IMR-90 (cell line): ENCODE measurements around the gene GNAS. TPM values are rescaled to one million over a fixed set of nuclear protein-coding genes. Genes with fewer than 3 reads are reported as not detected.

Experiments
- ATAC-seq: fragments of 200-7000 bp; cut with Tn5 transposase; 2 replicates; pipeline ENCODE4 v1.9.1; 2020; ENCODE audit warnings: low read depth, mild to moderate bottlenecking, moderate library complexity
- BruUV-seq: library from RNA; stranded (reverse); fragments of 400-500 nt; replicated peaks from 2 replicates; lab custom pipeline; 2021; lab: Mats Ljungman, UMichigan
- CTCF ChIA-PET: fragments of 300-600 bp; formaldehyde crosslinking; extraction: SDS; loops from one replicate; lab custom pipeline; 2021; ENCODE audit warnings: antibody characterized with exemption; lab: Yijun Ruan, JAX
- POLR2A ChIA-PET: fragments of 300-600 bp; sonication (Branson Sonifier 250); formaldehyde crosslinking; loops from one replicate; lab custom pipeline; 2022; ENCODE audit warnings: antibody characterized with exemption; ENCODE audit not compliant: unreplicated experiment; lab: Charles Lee
- DNase-seq: peaks from one replicate; pipeline ENCODE4 v3.0.0; 2013
- H2AFZ ChIP-seq: replicated peaks from 2 replicates; pipeline ENCODE3; 2013; ENCODE audit warnings: low read length, mild to moderate bottlenecking; ENCODE audit not compliant: poor library complexity
- H2AK5ac ChIP-seq: 2 replicates; pipeline ENCODE4 v1.6.1; 2013; ENCODE audit warnings: low read depth, low read length, inconsistent platforms
- H2AK9ac ChIP-seq: replicated peaks from 2 replicates; pipeline ENCODE3; 2013; ENCODE audit warnings: mild to moderate bottlenecking, low read depth, low read length, moderate library complexity; ENCODE audit not compliant: poor library complexity
- H2BK120ac ChIP-seq: 2 replicates; pipeline ENCODE4 v1.6.1; 2013; ENCODE audit warnings: low read depth, low read length, inconsistent platforms
- H2BK15ac ChIP-seq: 3 replicates; pipeline ENCODE4 v1.6.1; 2013; ENCODE audit warnings: low read depth, low read length, inconsistent platforms
- H2BK20ac ChIP-seq: 2 replicates; pipeline ENCODE4 v1.6.1; 2013; ENCODE audit warnings: low read depth, mild to moderate bottlenecking, inconsistent platforms, low read length, moderate library complexity
- H2BK5ac ChIP-seq: 2 replicates; pipeline ENCODE4 v1.6.1; 2013; ENCODE audit warnings: mild to moderate bottlenecking, low read depth, low read length, inconsistent platforms; ENCODE audit not compliant: poor library complexity, severe bottlenecking
- H3K14ac ChIP-seq: replicated peaks from 2 replicates; pipeline ENCODE4 v1.6.1; 2013; ENCODE audit warnings: low read depth, low read length, inconsistent platforms
- H3K18ac ChIP-seq: 2 replicates; pipeline ENCODE4 v1.6.1; 2013; ENCODE audit warnings: low read depth, low read length, control low read depth
- H3K23ac ChIP-seq: 2 replicates; pipeline ENCODE4 v1.6.1; 2013; ENCODE audit warnings: low read depth, low read length, inconsistent platforms
- H3K27ac ChIP-seq: 2 replicates; pipeline ENCODE4 v1.5.1; 2013; ENCODE audit warnings: mild to moderate bottlenecking, control low read depth, low read length; ENCODE audit not compliant: insufficient read depth
- H3K27me3 ChIP-seq: 2 replicates; pipeline ENCODE4 v1.6.1; 2013; ENCODE audit warnings: low read length; ENCODE audit not compliant: control insufficient read depth, insufficient read depth
- H3K36me3 ChIP-seq: 2 replicates; pipeline ENCODE4 v1.6.1; 2013; ENCODE audit warnings: low read length, mixed read lengths; ENCODE audit not compliant: control insufficient read depth, insufficient read depth
- H3K4ac ChIP-seq: 2 replicates; pipeline ENCODE4 v1.6.1; 2013; ENCODE audit warnings: low read depth, low read length, inconsistent platforms
- H3K4me1 ChIP-seq: 2 replicates; pipeline ENCODE4 v1.6.1; 2013; ENCODE audit warnings: low read length, mixed read lengths; ENCODE audit not compliant: control insufficient read depth, insufficient read depth
- H3K4me2 ChIP-seq: 2 replicates; pipeline ENCODE4 v1.6.1; 2013; ENCODE audit warnings: low read depth, mild to moderate bottlenecking, control low read depth, low read length, moderate library complexity
- H3K4me3 ChIP-seq: 2 replicates; pipeline ENCODE4 v1.5.1; 2013; ENCODE audit warnings: low read depth, mild to moderate bottlenecking, control low read depth, low read length, moderate library complexity; ENCODE audit not compliant: insufficient read depth
- H3K56ac ChIP-seq: 2 replicates; pipeline ENCODE4 v1.6.1; 2013; ENCODE audit warnings: low read length, inconsistent platforms; ENCODE audit not compliant: insufficient read depth; ENCODE audit errors: extremely low read depth
- H3K79me1 ChIP-seq, 2 experiments: 2 replicates each; pipeline ENCODE4 v1.6.1; 2013; ENCODE audit warnings: low read length in 2 of 2, inconsistent platforms in 1 of 2, low read depth in 1 of 2
- H3K9ac ChIP-seq: 2 replicates; pipeline ENCODE4 v1.6.1; 2013; ENCODE audit warnings: low read depth, low read length, control low read depth
- H3K9me1 ChIP-seq: 2 replicates; pipeline ENCODE4 v1.6.1; 2013; ENCODE audit warnings: low read length, inconsistent platforms; ENCODE audit not compliant: insufficient read depth
- H3K9me3 ChIP-seq: 2 replicates; pipeline ENCODE4 v1.6.1; 2013; ENCODE audit warnings: low read length; ENCODE audit not compliant: control insufficient read depth, insufficient read depth
- H4K20me1 ChIP-seq: 2 replicates; pipeline ENCODE4 v1.6.1; 2013; ENCODE audit warnings: low read length, inconsistent platforms; ENCODE audit not compliant: insufficient read depth
- H4K5ac ChIP-seq: 2 replicates; pipeline ENCODE4 v1.6.1; 2013; ENCODE audit warnings: mild to moderate bottlenecking, low read depth, low read length, control low read depth
- H4K8ac ChIP-seq, 2 experiments: 2 replicates each; pipeline ENCODE4 v1.6.1; 2013; ENCODE audit warnings: low read depth in 2 of 2, low read length in 2 of 2, control low read depth in 1 of 2, inconsistent platforms in 1 of 2
- H4K91ac ChIP-seq: 2 replicates; pipeline ENCODE4 v1.6.1; 2013; ENCODE audit warnings: low read depth, low read length, inconsistent platforms; ENCODE audit not compliant: insufficient read depth
- CHD1 ChIP-seq: IDR thresholded peaks from 2 replicates; pipeline ENCODE4 v1.6.1; 2012; ENCODE audit warnings: low read depth, low read length, improper control_type of control experiment
- MXI1 ChIP-seq: IDR thresholded peaks from 2 replicates; pipeline ENCODE4 v1.6.1; 2012; ENCODE audit warnings: low read depth, mild to moderate bottlenecking, low read length, moderate library complexity, borderline replicate concordance
- NFE2L2 ChIP-seq: fragments of 150-350 bp; IDR thresholded peaks from 2 replicates; pipeline ENCODE4 v1.6.1; 2016; ENCODE audit warnings: low read depth, mild to moderate bottlenecking, low read length
- WGBS, 2 experiments: methylation state at CpG; one replicate each; pipeline versions ENCODE4 v1.1.5 to v1.1.7; 2013; ENCODE audit warnings: missing lambda C conversion rate in 2 of 2; ENCODE audit not compliant: insufficient read length in 1 of 2; ENCODE audit errors: extremely low coverage in 2 of 2; 5-methylcytosine and 5-hydroxymethylcytosine counted together
- dilution Hi-C: fragments of 300-500 bp; cut with HindIII; formaldehyde crosslinking; loops from one replicate; pipeline ENCODE4 v1.14.3; 2018; ENCODE audit warnings: low sequenced_read_pairs; ENCODE audit not compliant: unreplicated experiment
- in situ Hi-C: fragments of 300-500 bp; cut with MboI; formaldehyde crosslinking; loops from 3 replicates; pipeline ENCODE4 v1.14.3; 2019; ENCODE audit warnings: low sequenced_read_pairs, inconsistent platforms, mixed read lengths
- intact Hi-C: fragments of 100-400 bp; cut with micrococcal nuclease; formaldehyde crosslinking; loops from 2 replicates; pipeline ENCODE4 v1.10.0; 2022
- polyA plus RNA-seq, 3 experiments: library from polyadenylated mRNA; depleted of rRNA; stranded (reverse); fragments of >200 nt; gene quantifications; 2 replicates each; pipeline ENCODE4 v1.2.3, GENCODE V29; 2012; ENCODE audit warnings: low replicate concordance in 1 of 3
- total RNA-seq: library from RNA; depleted of rRNA; stranded (reverse); fragments of >200 nt; gene quantifications from 2 replicates; pipeline ENCODE4 v1.2.3, GENCODE V29; 2012
- TF ChIP-seq, protein P1 (sequence below): fragments of 150-350 bp; IDR thresholded peaks from 2 replicates; pipeline ENCODE4 v1.6.1; 2017; ENCODE audit warnings: mild to moderate bottlenecking, antibody characterized with exemption, low read length, low read depth

GNAS gene
- total and polyA plus RNA-seq, 2 of the 4 experiments (the other 2 are of a cell fraction), result 397 to 1,356 TPM

DNA sequence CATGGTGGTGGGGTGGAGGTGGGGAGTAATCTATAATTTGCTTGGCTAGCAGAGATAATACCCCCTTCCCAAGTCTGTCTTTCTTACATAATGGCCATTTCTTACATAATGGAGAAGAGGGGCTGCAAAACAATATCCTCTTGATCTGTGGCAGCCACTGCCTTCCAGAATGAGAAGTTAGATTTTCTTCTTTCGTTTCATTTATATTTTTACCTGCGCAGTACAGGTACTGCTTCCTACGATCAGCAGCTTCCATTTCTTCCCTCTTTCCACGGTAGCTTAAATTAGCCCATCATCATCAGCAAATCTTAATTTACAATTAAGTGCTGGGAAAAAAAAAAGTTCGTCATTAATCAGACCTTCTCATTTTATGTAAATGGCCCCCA is 30.2 kb downstream of the GNAS start:
- no peak overlapping the region for H3K56ac ChIP-seq
- no peak overlapping the region for H4K91ac ChIP-seq
- H2AK9ac ChIP-seq, result no peak overlapping the region
- no peaks in the 10 kb centered on the region; the same call in 1 of the 2 replicates for H3K9me3 ChIP-seq
- no peak overlapping the region for H3K14ac ChIP-seq
- no peak overlapping the region for H2BK20ac ChIP-seq
- H3K27ac ChIP-seq, result no peak overlapping the region
- intact Hi-C loops, result no loop called here
- no peak overlapping the region for H2BK120ac ChIP-seq
- no peak overlapping the region for H3K18ac ChIP-seq
- no peaks in the 10 kb centered on the region for H4K20me1 ChIP-seq
- H3K23ac ChIP-seq, result no peak overlapping the region
- DNase-seq (no peak), ATAC-seq (no peak)
- H3K27me3 ChIP-seq, result peaks cover 18% of the 10 kb centered on the region
- H3K9me1 ChIP-seq, result no peaks in the 10 kb centered on the region
- ChIA-PET POLR2A (interaction anchor here (0.6 kb wide), 1 partner anchor 210 kb away, joined by 4 read pairs; no protein-coding TSS in a partner anchor), CTCF (interaction anchor here (1.6 kb wide), 1 partner anchor 12 kb away, joined by 3 read pairs; no protein-coding TSS in a partner anchor)
- H3K9ac ChIP-seq, result no peak overlapping the region
- no peaks in the 10 kb centered on the region for H3K36me3 ChIP-seq
- no TSS peak for BruUV-seq
- no peak overlapping the region for H4K8ac ChIP-seq
- in situ Hi-C loops, result no loop called here
- no peak overlapping the region for H2AK5ac ChIP-seq
- H3K4me2 ChIP-seq, result no peak overlapping the region
- dilution Hi-C loops, result no loop called here
- TF ChIP-seq CHD1, result no peak
- TF ChIP-seq, protein P1, sequence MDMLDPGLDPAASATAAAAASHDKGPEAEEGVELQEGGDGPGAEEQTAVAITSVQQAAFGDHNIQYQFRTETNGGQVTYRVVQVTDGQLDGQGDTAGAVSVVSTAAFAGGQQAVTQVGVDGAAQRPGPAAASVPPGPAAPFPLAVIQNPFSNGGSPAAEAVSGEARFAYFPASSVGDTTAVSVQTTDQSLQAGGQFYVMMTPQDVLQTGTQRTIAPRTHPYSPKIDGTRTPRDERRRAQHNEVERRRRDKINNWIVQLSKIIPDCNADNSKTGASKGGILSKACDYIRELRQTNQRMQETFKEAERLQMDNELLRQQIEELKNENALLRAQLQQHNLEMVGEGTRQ, result no peak
- TF ChIP-seq NFE2L2, result no peak
- no peak for TF ChIP-seq MXI1
- no peak overlapping the region for H4K5ac ChIP-seq
- no peak overlapping the region for H3K4ac ChIP-seq
- no peak overlapping the region for H2BK5ac ChIP-seq
- H2BK15ac ChIP-seq, result no peak overlapping the region
- no peaks in the 10 kb centered on the region for H3K4me1 ChIP-seq
- H2AFZ ChIP-seq, result no peak overlapping the region
- no CpG with 5 or more reads among the region's 5 CpGs for WGBS, 2 experiments
- H3K4me3 ChIP-seq, result no peak overlapping the region
- no peaks in the 10 kb centered on the region for H3K79me1 ChIP-seq
